ENCODE measurements around the gene SLX4IP. TPM values are rescaled to one million over a fixed set of nuclear protein-coding genes. Genes with fewer than 3 reads are reported as not detected.

The SLX4IP gene
- polyA plus RNA-seq, 1 experiment, result 2.8 TPM

GRCh38 chr20:10436053-10436699 lies 1.1 kb downstream of the SLX4IP start:
- Histone ChIP-seq H3K9me3 (ENCODE audit: control insufficient read depth, insufficient read depth, low read length) (no peaks in the 10 kb centered on the region; the same call in 1 of the 2 replicates), H3K27me3 (ENCODE audit: control insufficient read depth, insufficient read depth, low read length) (no peaks in the 10 kb centered on the region), H3K4me3 (ENCODE audit: low read depth, low read length) (no peak overlapping the region), H3K27ac (ENCODE audit: low read depth, low read length) (no peak overlapping the region)
- DNase-seq (ENCODE audit: low read depth, low spot score), result no peak
- POLR2A ChIA-PET, result no interaction called here
- CTCF ChIA-PET, result interaction anchor here (1.0 kb wide), 1 partner anchor 10 kb away, joined by 8 read pairs; no protein-coding TSS in a partner anchor
- TF ChIP-seq, protein P1, sequence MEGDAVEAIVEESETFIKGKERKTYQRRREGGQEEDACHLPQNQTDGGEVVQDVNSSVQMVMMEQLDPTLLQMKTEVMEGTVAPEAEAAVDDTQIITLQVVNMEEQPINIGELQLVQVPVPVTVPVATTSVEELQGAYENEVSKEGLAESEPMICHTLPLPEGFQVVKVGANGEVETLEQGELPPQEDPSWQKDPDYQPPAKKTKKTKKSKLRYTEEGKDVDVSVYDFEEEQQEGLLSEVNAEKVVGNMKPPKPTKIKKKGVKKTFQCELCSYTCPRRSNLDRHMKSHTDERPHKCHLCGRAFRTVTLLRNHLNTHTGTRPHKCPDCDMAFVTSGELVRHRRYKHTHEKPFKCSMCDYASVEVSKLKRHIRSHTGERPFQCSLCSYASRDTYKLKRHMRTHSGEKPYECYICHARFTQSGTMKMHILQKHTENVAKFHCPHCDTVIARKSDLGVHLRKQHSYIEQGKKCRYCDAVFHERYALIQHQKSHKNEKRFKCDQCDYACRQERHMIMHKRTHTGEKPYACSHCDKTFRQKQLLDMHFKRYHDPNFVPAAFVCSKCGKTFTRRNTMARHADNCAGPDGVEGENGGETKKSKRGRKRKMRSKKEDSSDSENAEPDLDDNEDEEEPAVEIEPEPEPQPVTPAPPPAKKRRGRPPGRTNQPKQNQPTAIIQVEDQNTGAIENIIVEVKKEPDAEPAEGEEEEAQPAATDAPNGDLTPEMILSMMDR (IDR thresholded peaks at IDR 0.05; ENCODE audit: low read depth, low read length), result no peak

DNA sequence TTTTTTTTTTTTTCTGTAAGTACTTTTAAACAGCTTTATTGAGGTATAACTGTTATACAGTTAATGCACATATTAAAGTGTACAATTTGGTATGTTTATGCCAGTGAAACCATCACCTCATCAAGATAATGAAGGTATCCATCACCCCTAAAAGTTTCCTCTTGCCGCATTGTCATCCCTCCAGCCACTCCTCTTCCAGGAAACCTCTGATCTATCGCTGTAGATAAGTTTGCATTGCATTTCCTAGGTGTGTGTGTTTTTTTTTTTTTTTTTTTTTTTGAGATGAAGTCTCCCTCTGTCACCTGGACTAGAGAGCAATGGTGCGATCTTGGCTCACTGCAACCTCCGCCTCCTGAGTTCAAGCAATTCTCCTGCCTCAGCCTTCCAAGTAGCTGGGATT lies 3.1 kb downstream of the SLX4IP start:
- TF ChIP-seq, protein P1 (IDR thresholded peaks at IDR 0.05; ENCODE audit: low read depth, low read length), result no peak
- Histone ChIP-seq H3K4me3 (ENCODE audit: low read depth, low read length) (no peak overlapping the region), H3K9me3 (ENCODE audit: control insufficient read depth, insufficient read depth, low read length) (no peaks in the 10 kb centered on the region; the same call in 1 of the 2 replicates), H3K27ac (ENCODE audit: low read depth, low read length) (no peak overlapping the region), H3K27me3 (ENCODE audit: control insufficient read depth, insufficient read depth, low read length) (no peaks in the 10 kb centered on the region)
- ChIA-PET POLR2A (interaction anchor here (0.7 kb wide), 1 partner anchor 1025 kb away, joined by 6 read pairs; no protein-coding TSS in a partner anchor), CTCF (interaction anchor here (0.7 to 0.8 kb wide), 2 partner anchors 236 to 767 kb away, joined by 3 to 4 read pairs; no protein-coding TSS in a partner anchor)
- DNase-seq (ENCODE audit: low read depth, low spot score), result no peak

DNA sequence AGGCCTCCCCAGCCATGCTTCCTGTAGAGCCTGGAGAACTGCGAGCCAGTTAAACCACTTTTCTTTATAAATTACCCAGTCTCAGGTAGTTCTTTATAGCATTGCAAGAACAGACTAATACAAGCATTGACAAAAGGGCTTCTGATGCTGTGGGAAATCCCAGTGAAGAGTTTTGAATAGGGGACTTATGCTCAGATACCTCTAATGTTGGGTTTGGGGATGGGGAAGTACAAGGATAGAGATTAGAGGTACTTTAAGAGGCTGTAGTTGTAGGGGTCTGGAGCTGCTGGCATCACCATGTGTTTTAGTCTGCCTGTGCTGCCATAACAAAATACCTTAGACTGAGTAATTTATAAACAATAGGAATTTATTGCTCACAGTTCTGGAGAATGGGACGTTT lies 8.8 kb downstream of the SLX4IP start:
- TF ChIP-seq, protein P1 (IDR thresholded peaks at IDR 0.05; ENCODE audit: low read depth, low read length), result no peak
- POLR2A ChIA-PET, result no interaction called here
- H3K9me3 ChIP-seq (ENCODE audit: control insufficient read depth, insufficient read depth, low read length), result no peaks in the 10 kb centered on the region
- DNase-seq (ENCODE audit: low read depth, low spot score), result no peak
- CTCF ChIA-PET, result interaction anchor here (1.5 kb wide), 1 partner anchor 17 kb away, joined by 10 read pairs; no protein-coding TSS in a partner anchor
- H3K27me3 ChIP-seq (ENCODE audit: control insufficient read depth, insufficient read depth, low read length), result no peaks in the 10 kb centered on the region
- H3K4me3 ChIP-seq (ENCODE audit: low read depth, low read length), result no peak overlapping the region
- H3K27ac ChIP-seq (ENCODE audit: low read depth, low read length), result no peak overlapping the region

DNA sequence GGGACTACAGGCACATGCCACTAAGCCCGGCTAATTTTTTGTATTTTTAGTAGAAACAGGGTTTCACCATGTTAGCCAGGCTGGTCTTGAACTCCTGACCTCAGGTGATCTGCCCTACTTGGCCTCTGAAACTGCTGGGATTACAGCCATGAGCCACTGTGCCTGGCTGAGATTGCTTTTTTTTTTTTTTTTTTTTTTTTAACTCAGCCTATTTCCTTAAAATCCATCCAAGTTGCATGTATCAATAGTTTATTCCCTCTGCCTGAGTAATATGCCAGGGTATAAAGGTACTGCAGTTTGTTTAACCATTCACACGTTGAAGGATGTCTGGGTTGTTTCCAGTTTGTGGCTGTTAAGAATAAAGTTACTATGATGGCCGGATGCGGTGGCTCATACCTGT lies 10.7 kb downstream of the SLX4IP start:
- POLR2A ChIA-PET, result no interaction called here

GRCh38 chr20:10447028-10447427 lies 11.9 kb downstream of the SLX4IP start:
- ChIA-PET CTCF (no interaction called here), POLR2A (no interaction called here)

More for the DNA sequence above, 10.7 kb downstream of the SLX4IP start:
- Histone ChIP-seq H3K27ac (ENCODE audit: low read depth, low read length) (no peak overlapping the region), H3K4me3 (ENCODE audit: low read depth, low read length) (no peak overlapping the region), H3K27me3 (ENCODE audit: control insufficient read depth, insufficient read depth, low read length) (no peaks in the 10 kb centered on the region), H3K9me3 (ENCODE audit: control insufficient read depth, insufficient read depth, low read length) (no peaks in the 10 kb centered on the region)
- TF ChIP-seq, protein P1 (IDR thresholded peaks at IDR 0.05; ENCODE audit: low read depth, low read length), result no peak
- CTCF ChIA-PET, result no interaction called here
- DNase-seq (ENCODE audit: low read depth, low spot score), result no peak

More at GRCh38 chr20:10447028-10447427, 11.9 kb downstream of the SLX4IP start:
- Histone ChIP-seq H3K9me3 (ENCODE audit: control insufficient read depth, insufficient read depth, low read length) (no peaks in the 10 kb centered on the region), H3K27me3 (ENCODE audit: control insufficient read depth, insufficient read depth, low read length) (no peaks in the 10 kb centered on the region), H3K27ac (ENCODE audit: low read depth, low read length) (no peak overlapping the region), H3K4me3 (ENCODE audit: low read depth, low read length) (peak overlapping the region; percentile 31; the same call in 1 of the 2 replicates)
- TF ChIP-seq, protein P1 (IDR thresholded peaks at IDR 0.05; ENCODE audit: low read depth, low read length), result peak; percentile 31
- DNase-seq (ENCODE audit: low read depth, low spot score), result peak; percentile 42
